Stimulated activated CD4-positive, alpha-beta T cell treated with anti-CD3 and anti-CD28 coated beads, Interleukin-15, amount 100 ng/mL, for 1 hour (primary cell): ENCODE results near the gene TMPRSS9.
"Not testable (repeated sequence)": the region's sequence is repeated elsewhere in the genome, so short reads cannot be mapped to it uniquely, and the experiment has no call there.

Experiments
- DNase-seq, 2 donors: peaks; one replicate each; pipeline ENCODE4 v3.0.0-alpha.2; 2020; ENCODE audit warnings: low read depth in 1 of 2, low spot score in 1 of 2

TMPRSS9 gene

GRCh38 chr19:2387367-2388288 is 27.6 kb downstream of the TMPRSS9 start:
- DNase-seq: no peak

GRCh38 chr19:2389594-2389993 is 29.5 kb downstream of the TMPRSS9 start:
- DNase-seq: no peak

- no peak for DNase-seq
Observed at GRCh38 chr19:2391118-2391725, 31.2 kb downstream of the TMPRSS9 start.

- no peak for DNase-seq
Observed at GRCh38 chr19:2392366-2392765, 32.3 kb downstream of the TMPRSS9 start.

- not testable (repeated sequence) for DNase-seq
Observed at GRCh38 chr19:2392899-2393298, 32.8 kb downstream of the TMPRSS9 start.

- no peak for DNase-seq
Observed at GRCh38 chr19:2394054-2394441, 34.0 kb downstream of the TMPRSS9 start.

- no peak for DNase-seq
Observed at GRCh38 chr19:2394442-2395292, 34.6 kb downstream of the TMPRSS9 start.

- not testable (repeated sequence) for DNase-seq
Observed at GRCh38 chr19:2395293-2395829, 35.3 kb downstream of the TMPRSS9 start.

- DNase-seq: not testable (repeated sequence)
Observed at GRCh38 chr19:2397173-2397572, 37.1 kb downstream of the TMPRSS9 start.

- no peak for DNase-seq
Observed at GRCh38 chr19:2398735-2399305, 38.8 kb downstream of the TMPRSS9 start.

- DNase-seq: no peak
Observed at GRCh38 chr19:2399582-2399981, 39.5 kb downstream of the TMPRSS9 start.

- no peak for DNase-seq
Observed at GRCh38 chr19:2408247-2408646, 48.2 kb downstream of the TMPRSS9 start.

GRCh38 chr19:2409352-2409912 is 49.4 kb downstream of the TMPRSS9 start:
- DNase-seq: no peak

GRCh38 chr19:2410023-2410422 is 50.0 kb downstream of the TMPRSS9 start:
- no peak for DNase-seq

GRCh38 chr19:2411709-2412108 is 51.6 kb downstream of the TMPRSS9 start:
- no peak for DNase-seq

- no peak for DNase-seq
Observed at GRCh38 chr19:2412449-2412848, 52.4 kb downstream of the TMPRSS9 start.

GRCh38 chr19:2413159-2413558 is 53.1 kb downstream of the TMPRSS9 start:
- DNase-seq: no peak

GRCh38 chr19:2413629-2414028 is 53.6 kb downstream of the TMPRSS9 start:
- no peak for DNase-seq

GRCh38 chr19:2415281-2415972 is 55.4 kb downstream of the TMPRSS9 start:
- DNase-seq: no peak

GRCh38 chr19:2415973-2416319 is 55.9 kb downstream of the TMPRSS9 start:
- DNase-seq: no peak
